ENCODE measurements around the gene EMD. TPM values are rescaled to one million over a fixed set of nuclear protein-coding genes. Genes with fewer than 3 reads are reported as not detected.
A peak's percentile ranks its signal among the peaks of the same experiment; 100 is the strongest.
"Not testable (repeated sequence)": the region's sequence is repeated elsewhere in the genome, so short reads cannot be mapped to it uniquely, and the experiment has no call there.

EMD gene
- polyA plus RNA-seq (2012; ENCODE audit: low read depth, missing spikeins): 51.9 TPM

DNA sequence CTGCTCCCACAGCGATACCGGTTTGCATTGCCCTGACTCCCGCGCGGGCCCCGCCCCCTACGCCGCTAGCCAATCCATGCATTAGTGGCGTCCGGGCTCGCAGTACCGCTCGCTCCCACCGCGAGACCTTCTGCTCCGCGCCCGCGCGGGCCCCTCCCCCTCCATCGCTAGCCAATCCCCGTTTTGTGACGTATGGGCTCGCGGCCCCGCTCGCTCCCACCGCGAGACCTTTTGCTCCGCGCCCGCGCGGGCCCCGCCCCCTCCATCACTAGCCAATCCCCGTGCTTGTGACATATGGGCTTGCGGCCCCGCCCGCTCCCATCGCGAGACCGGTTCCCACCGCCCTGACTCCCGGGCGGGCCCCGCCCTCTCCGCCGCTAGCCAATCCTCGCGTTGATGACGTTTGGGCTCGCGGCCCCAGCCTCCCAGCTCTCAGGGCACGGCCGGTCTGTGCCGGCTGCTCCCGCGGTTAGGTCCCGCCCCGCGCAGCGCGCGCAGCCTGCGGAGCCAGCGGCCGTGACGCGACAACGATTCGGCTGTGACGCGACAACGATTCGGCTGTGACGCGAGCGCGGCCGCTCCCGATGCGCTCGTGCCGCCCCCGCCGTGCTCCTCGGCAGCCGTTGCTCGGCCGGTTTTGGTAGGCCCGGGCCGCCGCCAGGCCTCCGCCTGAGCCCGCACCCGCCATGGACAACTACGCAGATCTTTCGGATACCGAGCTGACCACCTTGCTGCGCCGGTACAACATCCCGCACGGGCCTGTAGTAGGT is at the start of gene EMD:
TSS of gene EMD (plus strand) at position 497 of the 770 bp plus-strand sequence. CDS start at position 687, 190 bp downstream.
- DNase-seq (ENCODE audit: insufficient read length, low spot score) (peak; percentile 78), FAIRE-seq (peak; percentile 100)
- no peak for TF ChIP-seq TAF1 (IDR thresholded peaks at IDR 0.05; ENCODE audit: low read depth, low read length)
- peak; percentile 64 for TF ChIP-seq PAX5 (IDR thresholded peaks at IDR 0.05; ENCODE audit: insufficient read depth, low read length, severe bottlenecking)
- TF ChIP-seq POLR2AphosphoS5 (IDR thresholded peaks at IDR 0.05; ENCODE audit: low read depth, low read length): no peak
- peak; percentile 28; the same call in 1 of the 2 replicates for TF ChIP-seq POU2F2 (IDR thresholded peaks at IDR 0.05; ENCODE audit: low read depth, low read length)
- no peak for TF ChIP-seq POLR2A (IDR thresholded peaks at IDR 0.05; ENCODE audit: low read depth, low read length)

DNA sequence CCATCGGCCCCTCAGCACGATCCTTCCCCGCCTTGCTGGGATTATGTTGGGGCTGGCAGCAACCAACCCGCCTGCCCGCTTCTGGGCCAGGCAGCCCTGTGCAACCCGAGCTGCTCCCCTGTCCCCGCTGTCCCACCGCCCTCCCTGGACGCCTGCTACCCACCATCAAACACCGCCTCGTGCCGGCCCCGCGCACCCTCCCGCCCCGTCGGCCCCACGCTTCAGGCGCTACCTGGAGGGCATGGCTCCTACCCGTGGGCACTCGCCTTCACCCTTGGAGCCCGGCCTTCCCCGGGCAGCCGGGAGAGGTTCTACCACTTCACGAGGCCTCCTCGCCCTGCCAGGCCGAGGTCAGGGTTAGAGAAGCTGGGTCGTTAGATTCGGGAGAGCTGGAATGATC is 46.5 kb upstream of the EMD start:
- no peak for FAIRE-seq
- TF ChIP-seq SPI1 (IDR thresholded peaks at IDR 0.05; ENCODE audit: low read depth, low read length) (no peak), TAF1 (IDR thresholded peaks at IDR 0.05; ENCODE audit: low read depth, low read length) (no peak), POLR2A (IDR thresholded peaks at IDR 0.05; ENCODE audit: low read depth, low read length) (no peak), POLR2AphosphoS5 (IDR thresholded peaks at IDR 0.05; ENCODE audit: low read depth, low read length) (no peak), PAX5 (IDR thresholded peaks at IDR 0.05; ENCODE audit: insufficient read depth, low read length, severe bottlenecking) (no peak), POU2F2 (IDR thresholded peaks at IDR 0.05; ENCODE audit: low read depth, low read length) (no peak)

DNA sequence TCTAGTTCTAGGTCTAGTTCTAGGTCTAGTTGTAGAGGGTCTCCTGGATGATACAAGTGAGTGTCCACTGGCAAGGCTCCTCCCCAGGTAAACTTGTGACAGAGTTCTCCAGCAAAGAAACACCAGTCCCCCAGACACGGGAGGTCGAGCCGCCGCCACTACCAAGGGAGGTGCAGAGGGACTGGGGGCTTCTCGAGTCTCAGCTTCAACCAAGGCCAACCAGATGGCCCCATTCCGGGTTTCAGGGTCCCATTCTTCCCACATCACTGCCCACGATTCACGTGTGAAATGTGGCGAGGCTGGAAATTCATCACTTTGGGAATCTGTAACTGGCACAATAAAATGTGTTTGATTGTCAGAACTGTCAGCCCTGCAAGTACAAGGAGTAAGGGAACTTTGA is 46.0 kb upstream of the EMD start:
- FAIRE-seq: no peak
- no peak for DNase-seq (ENCODE audit: insufficient read length, low spot score)
- TF ChIP-seq POLR2A (IDR thresholded peaks at IDR 0.05; ENCODE audit: low read depth, low read length): no peak
- TF ChIP-seq POU2F2 (IDR thresholded peaks at IDR 0.05; ENCODE audit: low read depth, low read length): no peak
- no peak for TF ChIP-seq PAX5 (IDR thresholded peaks at IDR 0.05; ENCODE audit: insufficient read depth, low read length, severe bottlenecking)
- TF ChIP-seq TAF1 (IDR thresholded peaks at IDR 0.05; ENCODE audit: low read depth, low read length): no peak
- TF ChIP-seq POLR2AphosphoS5 (IDR thresholded peaks at IDR 0.05; ENCODE audit: low read depth, low read length): no peak
- no peak for TF ChIP-seq SPI1 (IDR thresholded peaks at IDR 0.05; ENCODE audit: low read depth, low read length)

More for the DNA sequence above, 46.5 kb upstream of the EMD start:
- DNase-seq (ENCODE audit: insufficient read length, low spot score): no peak

DNA sequence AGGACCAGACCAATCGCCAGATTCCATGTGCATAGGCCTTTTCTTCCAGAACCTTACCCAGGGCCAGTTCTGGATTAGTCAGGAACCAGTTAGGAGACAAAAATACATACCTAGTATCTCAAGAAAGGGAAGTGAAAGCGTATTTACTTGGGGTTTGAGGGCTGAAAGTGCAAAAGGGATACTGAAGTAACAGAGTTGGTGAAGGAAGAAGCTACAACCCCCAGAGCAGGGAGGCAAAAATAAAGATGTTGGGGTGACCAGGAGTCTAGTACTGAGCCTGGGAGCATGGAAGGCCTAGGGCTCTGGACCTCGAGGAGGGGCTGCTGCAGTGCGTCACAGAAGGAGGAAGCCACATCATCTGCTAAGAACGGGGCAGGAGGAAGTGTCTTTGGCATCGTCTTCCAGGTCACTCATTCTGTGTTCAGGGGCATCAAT is 45.2 kb upstream of the EMD start:
- FAIRE-seq (no peak), DNase-seq (ENCODE audit: insufficient read length, low spot score) (no peak)
- TF ChIP-seq SPI1 (IDR thresholded peaks at IDR 0.05; ENCODE audit: low read depth, low read length): peak; percentile 97
- no peak for TF ChIP-seq POU2F2 (IDR thresholded peaks at IDR 0.05; ENCODE audit: low read depth, low read length)

DNA sequence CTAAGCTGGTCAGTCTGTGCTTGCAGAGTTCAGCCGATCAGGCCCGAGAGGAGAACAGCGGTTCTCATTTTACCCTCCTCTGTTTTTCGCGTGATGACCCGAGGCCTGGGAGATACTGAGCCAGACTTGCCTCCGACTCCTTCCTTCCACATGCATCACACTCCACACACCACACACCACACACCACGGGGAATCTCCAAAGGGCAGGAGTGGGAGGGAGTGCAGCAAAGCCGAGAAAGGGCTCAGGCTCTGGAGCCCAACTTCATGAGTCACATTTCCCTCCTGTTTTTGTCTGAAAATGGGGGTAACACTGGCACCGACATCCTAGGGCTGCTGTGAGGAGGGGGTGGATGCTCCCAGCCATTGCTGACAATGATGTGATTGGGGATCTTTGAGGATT is 44.6 kb upstream of the EMD start:
- DNase-seq (ENCODE audit: insufficient read length, low spot score) (no peak), FAIRE-seq (peak; percentile 33)
- TF ChIP-seq PAX5 (IDR thresholded peaks at IDR 0.05; ENCODE audit: insufficient read depth, low read length, severe bottlenecking): no peak
- TF ChIP-seq POU2F2 (IDR thresholded peaks at IDR 0.05; ENCODE audit: low read depth, low read length): no peak
- TF ChIP-seq TAF1 (IDR thresholded peaks at IDR 0.05; ENCODE audit: low read depth, low read length): no peak
- TF ChIP-seq SPI1 (IDR thresholded peaks at IDR 0.05; ENCODE audit: low read depth, low read length): no peak
- TF ChIP-seq POLR2A (IDR thresholded peaks at IDR 0.05; ENCODE audit: low read depth, low read length): no peak
- TF ChIP-seq POLR2AphosphoS5 (IDR thresholded peaks at IDR 0.05; ENCODE audit: low read depth, low read length): no peak

DNA sequence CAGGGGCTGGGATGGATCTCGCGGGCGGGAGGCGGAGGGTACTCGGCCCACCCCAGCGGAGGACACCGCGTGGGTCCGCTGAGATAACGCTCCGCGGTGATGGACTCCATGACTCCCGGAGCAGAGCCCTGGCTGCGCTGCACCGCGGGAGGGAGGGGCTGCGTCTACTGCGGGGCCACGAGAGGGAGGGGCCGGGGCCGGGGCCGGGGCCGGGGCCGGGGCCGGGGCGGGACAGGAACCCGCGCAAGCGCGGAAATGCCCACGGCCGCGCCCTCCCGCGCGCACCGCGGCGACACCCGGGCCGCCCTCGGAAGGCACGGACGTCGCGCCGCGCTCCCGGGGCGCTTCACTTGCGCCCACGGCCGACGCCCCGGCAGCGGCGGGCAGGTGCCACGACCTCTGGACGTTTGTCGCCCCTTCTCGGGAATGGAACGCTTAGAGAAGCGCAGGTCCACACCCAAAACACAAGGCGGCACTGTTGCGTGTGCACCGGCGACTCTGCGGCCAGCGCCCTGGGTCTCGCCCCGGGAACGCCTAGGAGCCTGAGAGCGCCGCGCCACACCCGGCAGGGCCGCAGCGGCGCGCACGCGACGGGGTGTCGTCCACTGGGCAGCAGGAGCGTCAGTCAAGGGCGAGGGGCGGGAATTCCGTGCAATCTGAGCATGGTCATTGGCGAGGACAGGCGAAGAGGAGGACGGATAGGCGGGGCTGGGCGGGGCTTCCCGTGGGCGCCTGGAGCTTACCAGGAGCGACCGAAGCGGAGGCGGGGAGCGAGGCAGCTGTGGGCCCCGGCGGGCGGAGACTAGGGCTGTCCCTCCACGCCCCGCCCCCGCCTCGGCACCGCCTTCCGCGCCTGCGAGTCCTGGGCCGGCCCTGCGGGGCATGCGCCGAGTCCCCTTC is 37.4 kb upstream of the EMD start:
- DNase-seq (ENCODE audit: insufficient read length, low spot score): not testable (repeated sequence)
- peak; percentile 100 for FAIRE-seq

DNA sequence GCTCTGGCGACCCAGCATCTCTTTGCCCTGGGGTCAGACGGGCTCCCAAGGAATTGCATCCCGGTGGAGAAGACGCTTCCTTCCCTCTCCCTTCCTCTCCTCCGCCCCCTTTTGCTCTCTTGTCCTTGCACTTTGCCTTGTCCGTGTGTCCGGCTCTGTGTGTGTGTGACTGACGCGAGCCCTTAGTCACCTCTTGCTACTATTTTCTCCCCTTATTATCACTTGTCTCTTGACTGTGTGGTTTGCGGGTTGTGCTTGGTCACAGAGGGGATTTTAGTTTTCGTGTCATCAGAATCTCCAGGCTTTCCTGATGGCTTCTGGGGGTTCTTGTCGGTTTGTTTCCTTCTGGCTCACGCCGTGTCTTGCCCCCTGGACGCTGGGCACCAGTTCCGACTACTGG is 36.0 kb upstream of the EMD start:
- DNase-seq (ENCODE audit: insufficient read length, low spot score); FAIRE-seq: not testable (repeated sequence)

DNA sequence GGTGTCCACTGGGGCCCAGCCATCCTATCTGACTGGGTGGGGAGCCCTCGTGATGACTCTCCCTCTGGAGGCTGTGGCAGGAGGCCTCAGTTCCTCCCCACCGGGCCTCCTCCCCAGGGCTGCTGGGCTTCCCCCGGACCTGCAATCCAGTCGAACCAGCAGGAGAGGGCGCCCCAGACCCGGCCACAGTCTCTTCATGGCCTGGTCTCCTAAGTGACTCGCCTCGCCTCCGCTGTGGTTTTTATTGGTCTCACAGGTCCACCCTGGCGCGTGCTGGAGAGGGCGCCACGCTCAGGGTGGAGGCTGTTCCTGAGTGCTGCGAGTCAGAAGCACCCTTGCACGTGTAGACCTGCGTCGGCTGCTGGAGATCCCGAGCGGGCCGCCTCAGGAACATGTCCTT is 35.5 kb upstream of the EMD start:
- FAIRE-seq; DNase-seq (ENCODE audit: insufficient read length, low spot score): not testable (repeated sequence)

DNA sequence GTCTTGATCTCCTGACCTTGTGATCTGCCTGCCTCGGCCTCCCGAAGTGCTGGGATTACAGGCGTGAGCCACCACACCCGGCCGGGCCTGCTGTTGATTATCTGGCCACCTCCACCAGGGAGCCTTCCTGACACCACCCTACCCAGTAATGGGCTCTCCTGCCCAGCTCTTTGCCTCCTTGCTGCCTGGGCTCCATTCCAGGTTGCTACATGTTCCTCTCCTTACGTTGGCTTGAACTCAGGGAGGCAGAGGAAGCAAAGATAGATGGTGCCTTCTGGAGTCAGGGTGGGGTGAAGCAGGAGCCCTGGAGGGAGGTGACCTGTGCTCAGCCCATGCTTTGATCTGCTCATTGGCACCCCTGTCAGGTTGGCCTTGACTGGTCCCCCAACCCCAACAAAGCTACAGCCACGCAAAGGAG is 31.0 kb upstream of the EMD start:
- FAIRE-seq (peak; percentile 85), DNase-seq (ENCODE audit: insufficient read length, low spot score) (no peak)
- TF ChIP-seq POLR2AphosphoS5 (IDR thresholded peaks at IDR 0.05; ENCODE audit: low read depth, low read length) (0 out of 2 replicates have a peak, but pooled peaks have one; percentile 15), TAF1 (IDR thresholded peaks at IDR 0.05; ENCODE audit: low read depth, low read length) (no peak), POU2F2 (IDR thresholded peaks at IDR 0.05; ENCODE audit: low read depth, low read length) (no peak)

DNA sequence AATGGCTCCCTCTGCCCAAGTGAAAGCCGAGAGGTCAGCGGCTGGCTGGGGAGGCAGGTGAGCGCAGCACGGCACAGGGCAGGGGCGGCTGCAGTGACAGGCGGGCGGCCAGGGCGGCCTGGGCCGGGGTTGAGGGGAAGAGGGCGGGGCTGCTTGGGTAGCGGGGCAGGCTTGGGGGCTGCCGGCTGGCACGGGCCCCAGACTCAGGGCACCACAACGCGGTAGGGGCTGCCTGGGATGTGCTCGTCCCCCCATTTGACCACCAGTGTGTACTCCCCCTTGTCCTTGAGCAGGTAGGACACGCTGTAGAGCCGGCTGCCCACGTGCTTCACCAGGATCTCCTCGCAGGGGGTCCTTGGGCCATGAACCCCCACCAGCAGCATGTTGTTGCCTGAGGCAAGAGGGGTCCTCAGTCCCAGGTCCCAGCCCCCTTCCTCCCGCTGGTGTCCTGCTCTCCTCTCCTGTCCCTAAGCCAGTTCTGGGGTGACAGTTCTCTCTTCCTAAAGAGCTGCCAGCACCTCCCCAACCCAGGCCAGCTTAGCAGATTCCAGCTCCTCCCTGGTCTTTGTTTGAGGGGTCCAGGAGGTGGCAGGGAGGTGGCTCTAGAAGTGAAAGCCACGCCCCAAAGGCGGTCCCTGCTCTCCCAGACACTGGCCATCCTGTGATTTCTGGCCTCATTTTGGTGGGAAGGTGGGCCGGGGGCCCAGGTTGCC is 30.3 kb upstream of the EMD start:
- no peak for TF ChIP-seq PAX5 (IDR thresholded peaks at IDR 0.05; ENCODE audit: insufficient read depth, low read length, severe bottlenecking)
- TF ChIP-seq POU2F2 (IDR thresholded peaks at IDR 0.05; ENCODE audit: low read depth, low read length): no peak
- TF ChIP-seq TAF1 (IDR thresholded peaks at IDR 0.05; ENCODE audit: low read depth, low read length): no peak
- no peak for TF ChIP-seq SPI1 (IDR thresholded peaks at IDR 0.05; ENCODE audit: low read depth, low read length)
- TF ChIP-seq POLR2A (IDR thresholded peaks at IDR 0.05; ENCODE audit: low read depth, low read length): no peak
- TF ChIP-seq POLR2AphosphoS5 (IDR thresholded peaks at IDR 0.05; ENCODE audit: low read depth, low read length): no peak
- peak; percentile 58 for FAIRE-seq

More for the DNA sequence above, 30.3 kb upstream of the EMD start:
- DNase-seq (ENCODE audit: insufficient read length, low spot score): no peak

Data from GM12891 (cell line).